ENCODE results near the gene PAK6.

PAK6 gene

DNA sequence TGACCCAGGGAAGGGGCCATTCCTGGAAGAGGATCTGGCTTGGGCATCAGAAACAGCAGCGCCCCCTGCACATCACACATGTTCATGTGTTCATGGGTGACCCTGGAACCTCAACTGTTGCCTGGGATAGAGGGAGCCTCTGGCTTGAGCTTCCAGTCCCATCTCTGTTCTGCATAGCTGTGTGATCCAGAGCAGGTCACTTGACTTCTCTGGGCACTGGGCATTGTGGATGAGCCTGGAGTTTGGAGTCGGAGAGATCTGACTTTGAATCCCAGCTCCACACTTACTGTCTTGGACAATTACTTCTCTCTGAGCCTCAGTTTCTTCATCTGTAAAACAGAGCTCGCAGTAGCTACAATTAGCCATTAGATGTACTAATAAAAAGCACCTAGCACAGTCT is 15.6 kb downstream of the PAK6 start:
- DNase-seq (ENCODE audit: low spot score) = no peak
- TF ChIP-seq, protein P1, sequence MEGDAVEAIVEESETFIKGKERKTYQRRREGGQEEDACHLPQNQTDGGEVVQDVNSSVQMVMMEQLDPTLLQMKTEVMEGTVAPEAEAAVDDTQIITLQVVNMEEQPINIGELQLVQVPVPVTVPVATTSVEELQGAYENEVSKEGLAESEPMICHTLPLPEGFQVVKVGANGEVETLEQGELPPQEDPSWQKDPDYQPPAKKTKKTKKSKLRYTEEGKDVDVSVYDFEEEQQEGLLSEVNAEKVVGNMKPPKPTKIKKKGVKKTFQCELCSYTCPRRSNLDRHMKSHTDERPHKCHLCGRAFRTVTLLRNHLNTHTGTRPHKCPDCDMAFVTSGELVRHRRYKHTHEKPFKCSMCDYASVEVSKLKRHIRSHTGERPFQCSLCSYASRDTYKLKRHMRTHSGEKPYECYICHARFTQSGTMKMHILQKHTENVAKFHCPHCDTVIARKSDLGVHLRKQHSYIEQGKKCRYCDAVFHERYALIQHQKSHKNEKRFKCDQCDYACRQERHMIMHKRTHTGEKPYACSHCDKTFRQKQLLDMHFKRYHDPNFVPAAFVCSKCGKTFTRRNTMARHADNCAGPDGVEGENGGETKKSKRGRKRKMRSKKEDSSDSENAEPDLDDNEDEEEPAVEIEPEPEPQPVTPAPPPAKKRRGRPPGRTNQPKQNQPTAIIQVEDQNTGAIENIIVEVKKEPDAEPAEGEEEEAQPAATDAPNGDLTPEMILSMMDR (IDR thresholded peaks at IDR 0.05; ENCODE audit: extremely low read depth, insufficient read depth, missing control alignments) = peak; percentile 9

DNA sequence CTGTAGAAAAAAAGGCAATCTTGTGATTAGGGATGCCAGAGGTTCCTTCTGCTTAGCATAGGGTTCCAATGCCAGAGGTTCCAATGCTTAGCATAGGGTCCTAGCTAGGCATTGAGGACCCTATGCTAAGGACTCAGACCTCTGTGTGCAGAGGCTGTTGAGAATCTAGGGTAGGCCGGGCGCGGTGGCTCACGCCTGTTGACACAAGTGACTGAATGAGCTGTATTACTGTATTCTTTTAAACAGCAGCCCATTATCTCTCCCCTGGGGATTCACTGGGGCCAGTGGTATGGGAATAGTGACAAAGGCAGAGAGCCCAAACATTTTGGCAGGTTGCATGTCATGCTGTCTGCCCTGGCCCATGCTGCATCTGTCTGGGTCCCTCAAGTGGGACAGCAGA is 16.2 kb downstream of the PAK6 start:
- TF ChIP-seq, protein P1 (IDR thresholded peaks at IDR 0.05; ENCODE audit: extremely low read depth, insufficient read depth, missing control alignments) = no peak
- DNase-seq (ENCODE audit: low spot score) = no peak
- in situ Hi-C loops (cut with MboI; ENCODE audit: low pct_unique_long_range_greater_than_20kb, low sequenced_read_pairs, unreplicated experiment) = no loop called here

More for the DNA sequence above, 15.6 kb downstream of the PAK6 start:
- in situ Hi-C loops (cut with MboI; ENCODE audit: low pct_unique_long_range_greater_than_20kb, low sequenced_read_pairs, unreplicated experiment) = no loop called here

DNA sequence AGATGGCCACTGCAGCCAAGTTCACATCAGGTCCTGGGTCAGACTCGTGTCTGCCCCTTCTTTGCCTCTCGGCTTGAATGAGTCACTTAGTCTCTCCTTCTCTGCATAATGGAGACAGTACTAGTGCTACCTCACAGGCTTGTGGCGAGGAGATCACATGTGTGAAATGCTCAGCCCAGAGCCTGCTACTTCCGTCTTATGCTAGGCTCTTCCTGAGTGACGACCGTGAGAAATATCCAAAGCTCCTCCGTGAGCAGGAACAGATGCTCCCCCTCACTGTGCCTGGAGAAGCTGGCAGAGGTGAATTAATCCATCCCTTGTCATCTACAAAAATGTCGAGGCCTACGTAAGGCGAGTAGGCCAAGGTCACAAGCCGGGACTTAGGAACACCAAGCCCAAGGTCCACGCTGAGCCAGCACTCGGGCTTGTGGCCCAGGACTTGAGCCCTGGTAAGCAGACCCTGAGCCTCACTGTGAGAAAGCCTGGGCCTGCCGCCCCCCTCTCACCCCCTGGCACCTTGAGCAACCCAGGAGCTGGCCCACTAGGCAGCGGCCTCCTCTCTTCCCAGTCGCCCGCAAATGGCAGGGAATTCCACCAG is 17.9 kb downstream of the PAK6 start:
- in situ Hi-C loops (cut with MboI; ENCODE audit: low pct_unique_long_range_greater_than_20kb, low sequenced_read_pairs, unreplicated experiment) = no loop called here
- DNase-seq (ENCODE audit: low spot score) = no peak
- TF ChIP-seq, protein P1 (IDR thresholded peaks at IDR 0.05; ENCODE audit: extremely low read depth, insufficient read depth, missing control alignments) = no peak

DNA sequence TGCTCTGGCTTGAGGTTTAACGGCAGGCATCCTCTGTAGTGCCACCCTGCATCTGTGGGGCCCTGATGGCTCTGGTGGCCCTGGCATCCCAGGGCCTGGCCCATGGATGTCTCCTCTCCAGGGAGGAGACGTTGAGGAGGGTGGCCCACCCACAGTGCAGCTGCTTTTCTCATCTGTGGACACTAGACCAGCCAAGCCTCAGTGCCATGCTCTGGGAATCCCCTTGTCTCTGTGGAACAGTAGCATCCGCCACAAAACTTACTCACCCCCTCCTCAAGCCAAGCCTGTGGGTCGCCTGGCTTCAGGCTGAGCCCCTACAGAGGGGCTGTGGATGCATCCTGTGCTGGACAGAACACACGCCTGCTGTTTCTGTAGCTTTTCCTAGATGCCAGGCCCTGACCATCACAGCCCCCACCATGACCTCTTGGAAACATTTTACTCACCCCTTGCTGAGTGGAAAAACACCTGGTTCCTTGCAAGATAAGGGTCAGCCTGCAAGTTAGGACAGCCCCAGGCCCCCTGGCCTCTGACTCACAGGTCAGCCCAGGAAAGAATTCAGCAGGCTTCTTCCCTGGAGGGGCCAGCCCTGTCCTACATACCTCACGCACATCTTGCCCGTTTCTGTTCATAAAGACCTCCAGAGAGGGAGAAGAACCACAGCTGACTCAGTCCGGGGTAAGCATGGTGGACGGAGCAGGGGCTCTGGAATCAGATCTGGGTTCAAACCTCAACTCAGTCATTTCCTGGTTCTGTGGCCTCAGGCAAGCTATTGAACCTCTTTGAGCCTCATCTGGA is 19.0 kb downstream of the PAK6 start:
- no peak for DNase-seq (ENCODE audit: low spot score)
- TF ChIP-seq, protein P1 (IDR thresholded peaks at IDR 0.05; ENCODE audit: extremely low read depth, insufficient read depth, missing control alignments) = no peak
- in situ Hi-C loops (cut with MboI; ENCODE audit: low pct_unique_long_range_greater_than_20kb, low sequenced_read_pairs, unreplicated experiment) = no loop called here

DNA sequence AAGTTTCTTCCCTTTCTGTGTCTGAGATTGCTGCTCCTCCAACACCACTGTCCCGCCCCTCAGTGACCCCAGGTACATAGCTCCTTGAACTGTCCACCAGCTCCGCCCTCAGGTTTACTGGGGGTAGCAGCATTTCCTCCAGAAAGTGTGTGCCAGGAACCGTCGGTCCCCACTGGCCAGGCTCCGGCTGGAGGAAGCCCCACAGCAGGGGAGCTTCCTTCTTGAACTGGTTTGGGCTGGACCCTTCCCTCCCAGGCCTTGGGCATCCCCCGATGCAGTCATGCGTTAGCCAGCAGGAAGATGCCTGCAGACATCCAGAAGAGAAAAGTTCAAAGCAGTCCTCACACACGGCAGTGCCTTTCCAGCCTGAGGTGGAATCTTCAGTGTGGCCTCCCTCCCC is 19.7 kb downstream of the PAK6 start:
- TF ChIP-seq, protein P1 (IDR thresholded peaks at IDR 0.05; ENCODE audit: extremely low read depth, insufficient read depth, missing control alignments) = no peak
- no peak for DNase-seq (ENCODE audit: low spot score)
- in situ Hi-C loops (cut with MboI; ENCODE audit: low pct_unique_long_range_greater_than_20kb, low sequenced_read_pairs, unreplicated experiment) = no loop called here

DNA sequence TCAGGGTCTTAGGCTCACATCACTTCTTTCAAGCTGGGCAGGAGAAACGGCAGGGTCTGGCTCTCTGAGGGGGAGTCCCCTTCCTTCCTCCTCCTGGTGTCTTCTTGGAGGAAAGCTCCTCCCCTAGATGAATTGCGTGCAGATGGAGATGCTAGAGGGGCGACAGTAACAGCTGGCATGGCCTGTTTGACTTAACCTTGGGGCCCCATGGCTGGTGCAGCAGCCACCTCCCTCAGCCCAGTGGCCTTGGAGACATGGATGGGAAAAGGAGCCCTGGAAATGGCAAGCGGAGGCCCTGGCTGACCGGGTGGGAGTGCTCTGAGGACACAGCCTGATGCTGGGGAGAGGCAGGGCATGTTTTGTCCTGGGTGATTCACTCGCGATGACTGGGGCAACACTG is 20.2 kb downstream of the PAK6 start:
- in situ Hi-C loops (cut with MboI; ENCODE audit: low pct_unique_long_range_greater_than_20kb, low sequenced_read_pairs, unreplicated experiment) = no loop called here
- no peak for DNase-seq (ENCODE audit: low spot score)
- TF ChIP-seq, protein P1 (IDR thresholded peaks at IDR 0.05; ENCODE audit: extremely low read depth, insufficient read depth, missing control alignments) = no peak
